ENCODE data around the gene SS18L1.

The SS18L1 gene

DNA sequence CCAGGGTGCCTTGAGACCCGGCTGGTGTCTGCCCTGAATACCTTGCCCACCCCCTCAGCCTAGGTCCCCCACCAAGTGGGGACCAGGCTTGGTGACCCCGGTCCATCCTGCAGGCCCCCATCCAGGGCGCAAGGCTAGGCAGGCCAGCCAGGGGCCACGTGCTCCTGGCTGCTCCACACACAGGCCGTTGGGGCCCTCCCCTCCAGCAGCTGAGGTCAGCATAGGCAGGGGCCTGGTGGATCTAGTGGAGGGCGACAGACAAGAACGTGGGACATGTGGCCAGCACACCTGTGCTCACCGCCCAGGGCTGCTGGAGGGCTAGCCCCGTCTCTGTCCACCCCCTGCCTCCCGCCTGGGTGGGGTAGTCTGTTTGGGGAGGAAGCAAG lies 84.0 kb downstream of the SS18L1 start:
- DNase-seq = no peak

DNA sequence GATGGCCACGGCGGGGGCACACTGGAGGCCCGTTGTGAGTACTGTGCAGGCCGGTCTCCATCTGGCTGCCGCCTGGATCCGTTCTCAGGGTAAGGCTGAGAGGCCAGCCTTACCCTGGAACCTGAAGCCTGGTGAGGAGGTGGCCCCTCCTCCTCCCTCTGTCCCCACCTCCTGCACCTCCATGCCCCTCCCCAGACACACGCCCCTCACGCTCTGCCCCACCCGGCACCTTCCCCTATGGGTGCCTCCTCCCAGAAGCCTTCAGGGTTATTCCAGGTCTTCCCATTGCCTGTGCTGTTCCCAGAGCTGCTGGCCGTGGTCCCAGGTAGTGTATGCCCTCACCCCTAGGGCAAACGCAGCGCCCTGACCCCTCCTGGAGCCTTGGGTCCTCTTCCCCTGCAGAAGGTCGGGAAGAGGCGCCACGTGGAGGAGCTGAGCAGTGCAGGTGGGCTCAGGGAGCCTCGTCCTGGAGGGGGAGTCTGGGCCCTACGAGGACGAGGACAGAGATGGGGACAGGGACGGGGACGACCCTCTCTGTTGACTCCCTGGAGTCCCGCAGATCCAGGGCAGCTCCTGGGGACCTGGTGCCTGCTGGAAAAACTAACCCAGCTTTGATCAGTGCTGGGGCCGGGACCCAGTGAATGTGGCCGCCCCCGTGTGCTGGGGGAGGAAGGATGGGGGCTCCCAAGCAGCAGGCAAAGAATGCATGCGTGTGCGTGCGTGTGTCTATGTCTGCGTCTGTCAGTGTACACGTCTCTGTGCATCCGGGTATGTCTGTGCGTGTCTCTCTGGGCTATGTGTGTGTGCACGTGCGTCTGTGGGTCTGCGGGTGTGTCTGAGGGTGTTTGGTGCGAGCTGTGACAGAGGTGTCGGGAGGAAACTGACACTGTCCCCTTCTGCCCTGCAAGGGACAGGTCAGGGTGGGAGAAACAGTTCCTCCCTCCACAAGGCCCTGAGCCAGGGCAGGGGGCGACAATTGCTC lies 84.7 kb downstream of the SS18L1 start:
- DNase-seq = no peak

DNA sequence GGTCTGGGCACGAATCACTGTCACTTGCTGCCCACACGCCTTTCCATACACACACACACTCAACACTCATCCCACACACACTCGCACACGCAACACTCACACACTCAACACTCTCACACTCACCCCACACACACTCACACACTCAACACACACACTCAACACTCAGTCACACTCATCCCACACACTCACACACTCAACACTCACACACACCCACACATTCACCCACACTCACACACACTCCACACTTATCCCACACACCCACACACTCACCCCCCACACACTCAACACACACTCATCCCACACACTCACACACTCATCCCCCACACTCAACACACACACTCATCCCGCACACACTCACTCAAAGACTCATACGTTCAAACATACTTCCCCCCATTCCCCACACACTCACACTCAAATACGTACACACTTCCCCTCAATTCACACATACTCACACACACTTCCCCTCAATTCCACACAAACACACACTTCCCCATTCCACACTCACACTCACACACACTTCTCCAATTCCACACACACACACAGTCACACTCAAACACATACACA lies 85.5 kb downstream of the SS18L1 start:
- no peak for DNase-seq

DNA sequence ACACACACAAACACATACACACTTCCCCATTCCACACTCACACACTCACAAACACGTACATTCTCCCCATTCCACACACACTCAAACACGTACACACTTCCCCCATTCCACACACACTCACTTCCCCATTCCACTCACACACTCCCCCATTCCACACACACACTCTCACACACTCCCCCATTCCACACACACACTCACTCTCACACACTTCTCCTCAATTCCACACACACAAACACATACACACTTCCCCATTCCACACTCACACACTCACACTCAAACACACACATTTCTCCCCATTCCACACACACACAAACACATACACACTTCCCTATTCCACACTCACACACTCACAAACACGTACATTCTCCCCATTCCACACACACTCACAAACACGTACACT lies 86.1 kb downstream of the SS18L1 start:
- no peak for DNase-seq

DNA sequence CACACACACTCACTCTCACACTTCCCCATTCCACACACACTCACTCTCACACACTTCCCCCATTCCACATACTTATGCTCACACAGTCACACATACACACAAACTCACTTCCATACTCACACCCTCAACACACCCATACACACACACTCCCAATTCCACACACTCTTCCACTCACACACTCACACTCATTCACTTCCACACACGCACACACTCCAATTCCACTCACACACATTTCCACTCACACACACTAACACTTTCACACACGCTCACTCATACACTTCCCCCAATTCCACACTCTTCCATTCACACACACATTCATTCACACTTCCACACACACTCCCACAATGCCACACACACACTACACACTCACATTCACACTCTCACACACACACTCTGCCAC lies 86.7 kb downstream of the SS18L1 start:
- no peak for DNase-seq

DNA sequence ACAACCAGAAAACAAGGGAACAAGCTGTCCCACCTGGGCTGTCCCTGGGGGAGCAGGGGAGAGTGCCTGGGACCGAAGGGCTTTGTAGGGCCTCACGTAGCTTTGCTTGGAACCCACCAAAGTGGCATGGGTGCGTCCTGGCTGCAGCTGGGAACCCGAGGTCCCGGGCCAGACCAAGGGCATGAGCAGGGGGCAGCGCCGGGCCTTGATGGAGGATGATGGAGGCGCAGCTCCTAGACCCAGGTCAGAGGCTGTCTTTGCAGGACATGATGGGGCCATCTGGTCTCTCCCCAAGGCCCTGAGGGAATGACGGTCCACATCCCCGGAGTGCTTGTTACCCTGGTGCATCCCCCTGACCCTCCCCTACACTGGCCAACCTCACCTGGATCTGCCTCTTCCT lies 87.1 kb downstream of the SS18L1 start:
- DNase-seq = no peak

DNA sequence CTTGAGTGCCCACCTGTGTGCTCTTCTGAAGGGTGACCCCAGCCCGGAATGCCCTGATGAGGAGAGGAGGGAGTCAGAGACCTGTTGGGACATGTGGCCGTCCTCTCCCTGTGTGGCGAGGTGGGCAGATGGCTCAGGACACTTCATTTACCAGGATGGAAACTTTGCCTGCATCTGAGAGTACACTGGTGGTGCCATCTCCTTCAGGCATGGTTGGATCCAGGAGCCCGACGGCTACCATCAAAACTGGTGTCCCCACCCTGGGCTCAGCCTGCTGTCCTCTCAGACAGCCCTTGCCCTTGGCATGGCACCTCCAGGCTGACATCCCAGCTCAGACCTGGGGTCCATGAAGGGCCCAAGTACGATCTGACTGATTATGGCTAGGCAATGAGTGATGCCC lies 87.7 kb downstream of the SS18L1 start:
- DNase-seq = no peak

Data from right kidney (tissue), 1 donor.